OCI-LY3 (cell line): ENCODE results near the gene DKK3.
"Not testable (repeated sequence)": the region's sequence is repeated elsewhere in the genome, so short reads cannot be mapped to it uniquely, and the experiment has no call there.

ENCODE experiments used
- H2AFZ ChIP-seq: fragments of 200-600, 300-600 bp; shearing (Covaris generic); 2 replicates; pipeline ENCODE4 v1.6.0; 2014; ENCODE audit warnings: antibody characterized with exemption, low read depth, low read length
- H3K27ac ChIP-seq: fragments of 200-600, 300-600 bp; sonication (generic); 2 replicates; pipeline ENCODE4 v1.5.1; 2014; ENCODE audit warnings: mild to moderate bottlenecking, low read length, moderate library complexity, mixed read lengths
- H3K27me3 ChIP-seq: fragments of 200-600, 300-600 bp; sonication (generic); 2 replicates; pipeline ENCODE4 v1.6.1; 2014; ENCODE audit warnings: low read depth, low read length, mixed read lengths
- H3K36me3 ChIP-seq: fragments of 200-600, 300-600 bp; sonication (generic); replicated peaks from 2 replicates; pipeline ENCODE3; 2014; ENCODE audit warnings: low read depth, low read length, mixed read lengths
- H3K4me1 ChIP-seq: fragments of 300-600, 200-600 bp; sonication (generic); 2 replicates; pipeline ENCODE4 v1.6.1; 2014; ENCODE audit warnings: low read length, mixed read lengths
- H3K4me2 ChIP-seq: fragments of 200-600, 300-600 bp; sonication (generic); 2 replicates; pipeline ENCODE4 v1.6.1; 2014; ENCODE audit warnings: low read length, mixed read lengths
- H3K4me3 ChIP-seq: fragments of 300-600, 200-600 bp; sonication (generic); 2 replicates; pipeline ENCODE4 v1.5.1; 2014; ENCODE audit warnings: antibody characterized with exemption, mild to moderate bottlenecking, low read length, moderate library complexity
- H3K79me2 ChIP-seq: fragments of 300-600, 200-600 bp; shearing (Covaris generic); 2 replicates; pipeline ENCODE4 v1.6.1; 2014; ENCODE audit warnings: mild to moderate bottlenecking, low read length, mixed read lengths
- H3K9ac ChIP-seq: fragments of 300-600, 200-600 bp; shearing (Covaris generic); 2 replicates; pipeline ENCODE4 v1.6.0; 2014; ENCODE audit warnings: mild to moderate bottlenecking, low read length, moderate library complexity
- H3K9me3 ChIP-seq: fragments of 200-600, 300-600 bp; shearing (Covaris generic); 2 replicates; pipeline ENCODE4 v1.6.1; 2014; ENCODE audit warnings: low read length, mixed read lengths; ENCODE audit not compliant: insufficient read depth
- H4K20me1 ChIP-seq: fragments of 200-600, 300-600 bp; sonication (generic); 2 replicates; pipeline ENCODE4 v1.6.1; 2016; ENCODE audit warnings: low read length, mixed read lengths; ENCODE audit not compliant: insufficient read depth
- EZH2phosphoT487 ChIP-seq: fragments of 200-600 bp; shearing (Covaris generic); IDR thresholded peaks from 2 replicates; pipeline ENCODE4 v1.6.1; 2018; ENCODE audit warnings: antibody characterized with exemption, mixed run types, low read depth
- TF ChIP-seq, protein P1 (sequence below): fragments of 200-600, 300-600 bp; sonication (generic); IDR thresholded peaks from 2 replicates; pipeline ENCODE4 v1.5.1; 2014; ENCODE audit warnings: antibody characterized with exemption, low read length, low read depth

The DKK3 gene

DNA sequence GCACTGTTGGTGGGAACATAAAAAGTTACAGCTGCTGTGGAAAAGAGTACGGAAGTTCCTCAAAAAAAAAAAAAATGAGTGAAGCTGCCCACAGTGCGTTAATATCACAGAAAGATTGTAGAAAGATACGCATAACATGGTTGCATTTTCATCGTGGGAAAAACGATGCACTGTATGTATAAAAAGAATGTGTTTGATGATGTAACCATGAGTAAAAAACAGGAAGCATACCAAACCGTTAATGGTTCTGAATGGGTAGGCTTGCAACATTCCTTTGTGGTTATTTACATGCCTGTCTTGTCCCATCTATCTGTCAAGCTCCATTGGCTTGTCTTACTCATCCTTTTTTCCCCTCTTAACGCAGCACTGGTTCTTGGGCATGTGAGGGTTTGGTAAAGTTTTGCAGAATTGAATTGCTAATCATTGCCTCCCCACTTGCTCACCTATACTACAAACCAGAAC lies 33.8 kb upstream of the DKK3 start:
- H3K4me3 ChIP-seq, result no peak overlapping the region
- no peak for TF ChIP-seq EZH2phosphoT487
- TF ChIP-seq, protein P1, sequence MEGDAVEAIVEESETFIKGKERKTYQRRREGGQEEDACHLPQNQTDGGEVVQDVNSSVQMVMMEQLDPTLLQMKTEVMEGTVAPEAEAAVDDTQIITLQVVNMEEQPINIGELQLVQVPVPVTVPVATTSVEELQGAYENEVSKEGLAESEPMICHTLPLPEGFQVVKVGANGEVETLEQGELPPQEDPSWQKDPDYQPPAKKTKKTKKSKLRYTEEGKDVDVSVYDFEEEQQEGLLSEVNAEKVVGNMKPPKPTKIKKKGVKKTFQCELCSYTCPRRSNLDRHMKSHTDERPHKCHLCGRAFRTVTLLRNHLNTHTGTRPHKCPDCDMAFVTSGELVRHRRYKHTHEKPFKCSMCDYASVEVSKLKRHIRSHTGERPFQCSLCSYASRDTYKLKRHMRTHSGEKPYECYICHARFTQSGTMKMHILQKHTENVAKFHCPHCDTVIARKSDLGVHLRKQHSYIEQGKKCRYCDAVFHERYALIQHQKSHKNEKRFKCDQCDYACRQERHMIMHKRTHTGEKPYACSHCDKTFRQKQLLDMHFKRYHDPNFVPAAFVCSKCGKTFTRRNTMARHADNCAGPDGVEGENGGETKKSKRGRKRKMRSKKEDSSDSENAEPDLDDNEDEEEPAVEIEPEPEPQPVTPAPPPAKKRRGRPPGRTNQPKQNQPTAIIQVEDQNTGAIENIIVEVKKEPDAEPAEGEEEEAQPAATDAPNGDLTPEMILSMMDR, result no peak
- no peak overlapping the region for H3K9ac ChIP-seq
- H4K20me1 ChIP-seq, result no peaks in the 10 kb centered on the region
- H3K27ac ChIP-seq, result no peak overlapping the region
- H3K9me3 ChIP-seq, result no peaks in the 10 kb centered on the region
- H3K79me2 ChIP-seq, result no peaks in the 10 kb centered on the region
- no peak overlapping the region for H3K4me2 ChIP-seq
- no peaks in the 10 kb centered on the region for H3K27me3 ChIP-seq
- no peaks in the 10 kb centered on the region for H3K36me3 ChIP-seq
- H3K4me1 ChIP-seq, result peaks cover 3% of the 10 kb centered on the region; the same call in 1 of the 2 replicates
- no peak overlapping the region for H2AFZ ChIP-seq

DNA sequence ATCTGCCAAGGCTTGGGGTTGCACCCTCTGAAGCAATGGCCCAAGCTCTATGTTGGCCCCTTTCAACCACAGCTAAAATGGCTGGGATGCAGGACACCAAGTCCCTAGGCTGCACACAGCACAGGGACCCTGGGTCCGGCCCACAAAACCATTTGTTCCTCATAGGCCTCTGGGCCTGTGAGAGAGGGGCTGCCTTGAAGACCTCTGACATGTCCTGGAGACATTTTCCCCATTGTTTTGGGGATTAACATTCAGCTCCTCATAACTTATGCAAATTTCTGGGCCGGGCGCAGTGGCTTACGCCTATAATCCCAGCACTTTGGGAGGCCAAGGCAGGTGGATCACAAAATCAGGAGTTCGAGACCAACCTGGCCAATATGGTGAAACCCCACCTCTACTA lies 32.3 kb upstream of the DKK3 start:
- H4K20me1 ChIP-seq, H3K79me2 ChIP-seq, H3K4me2 ChIP-seq, H3K9ac ChIP-seq, H3K9me3 ChIP-seq, H3K27me3 ChIP-seq, H3K27ac ChIP-seq, H3K36me3 ChIP-seq, H3K4me3 ChIP-seq, H2AFZ ChIP-seq, H3K4me1 ChIP-seq: not testable (repeated sequence)

DNA sequence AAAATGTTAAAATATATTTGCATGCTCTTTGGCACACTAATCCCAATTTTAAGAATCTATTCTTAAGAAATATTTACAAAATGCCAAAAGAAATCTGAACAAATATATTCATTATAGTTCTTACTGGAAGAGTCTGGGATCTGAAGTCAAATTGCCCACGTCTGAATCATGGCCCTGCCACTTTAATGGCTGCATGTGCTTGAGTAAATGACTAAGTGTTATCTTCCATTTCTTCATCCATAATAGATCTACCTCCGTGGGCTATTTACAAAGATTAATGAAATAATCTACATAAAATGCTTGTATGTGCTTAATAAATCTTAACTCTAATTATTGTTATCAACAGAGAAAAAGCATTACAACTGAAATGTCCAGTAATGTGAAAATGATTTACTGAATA lies 24.5 kb upstream of the DKK3 start:
- Histone ChIP-seq H3K36me3 (no peaks in the 10 kb centered on the region), H3K4me2 (no peak overlapping the region), H4K20me1 (no peaks in the 10 kb centered on the region), H2AFZ (no peak overlapping the region), H3K27me3 (peaks cover 13% of the 10 kb centered on the region), H3K9me3 (no peaks in the 10 kb centered on the region), H3K9ac (no peak overlapping the region), H3K4me3 (no peak overlapping the region), H3K27ac (no peak overlapping the region), H3K4me1 (no peaks in the 10 kb centered on the region), H3K79me2 (no peaks in the 10 kb centered on the region)
- no peak for TF ChIP-seq EZH2phosphoT487
- TF ChIP-seq, protein P1, result no peak

DNA sequence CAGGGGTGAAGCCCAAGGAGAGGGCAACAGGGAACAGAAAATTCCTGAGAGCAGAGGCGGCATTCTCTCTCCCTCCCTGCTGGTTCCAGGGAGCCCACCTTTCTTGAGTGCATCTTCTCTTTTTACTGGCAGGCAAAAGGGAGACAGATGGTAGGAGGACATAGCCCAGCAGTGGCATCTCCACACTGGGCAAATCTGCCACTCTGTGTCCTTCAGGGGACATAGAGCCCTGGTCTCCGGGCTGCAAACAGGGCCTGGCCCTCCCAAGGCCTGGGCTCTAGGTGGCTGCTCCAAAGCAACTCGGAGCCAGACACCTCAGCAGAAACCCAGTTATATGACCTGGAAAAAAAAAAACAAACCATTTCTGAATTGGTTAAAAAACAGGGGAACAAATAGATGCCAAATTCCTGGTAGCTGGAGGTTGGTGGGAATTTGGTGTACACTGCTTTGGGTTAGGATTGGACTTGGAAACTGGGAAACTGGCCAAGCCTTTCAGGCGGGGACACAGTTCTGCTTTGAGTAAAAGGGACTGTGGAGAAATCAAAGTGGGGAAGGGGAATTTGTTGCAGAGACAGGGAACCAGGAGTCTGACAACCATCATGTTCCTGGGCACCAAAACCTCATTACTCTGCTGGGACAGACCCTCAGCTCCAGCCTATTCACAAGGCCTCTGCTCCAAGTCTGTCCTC lies 23.6 kb upstream of the DKK3 start:
- Histone ChIP-seq H4K20me1 (no peaks in the 10 kb centered on the region), H3K9me3 (no peaks in the 10 kb centered on the region), H3K36me3 (no peaks in the 10 kb centered on the region), H3K4me1 (no peaks in the 10 kb centered on the region), H3K27ac (no peak overlapping the region), H2AFZ (no peak overlapping the region), H3K9ac (no peak overlapping the region), H3K27me3 (peaks cover 13% of the 10 kb centered on the region), H3K4me3 (no peak overlapping the region), H3K79me2 (no peaks in the 10 kb centered on the region), H3K4me2 (no peak overlapping the region)
- TF ChIP-seq, protein P1, result no peak
